Stimulated activated CD8-positive, alpha-beta memory T cell treated with anti-CD3 and anti-CD28 coated beads, Interleukin-2, amount 100 ng/mL, for 48 hours (primary cell): ENCODE results near the gene CELF2.

Experiments
- DNase-seq, 2 donors: peaks; one replicate each; pipeline ENCODE4 v3.0.0-alpha.2; 2020; ENCODE audit warnings: low read depth in 2 of 2

The CELF2 gene

DNA sequence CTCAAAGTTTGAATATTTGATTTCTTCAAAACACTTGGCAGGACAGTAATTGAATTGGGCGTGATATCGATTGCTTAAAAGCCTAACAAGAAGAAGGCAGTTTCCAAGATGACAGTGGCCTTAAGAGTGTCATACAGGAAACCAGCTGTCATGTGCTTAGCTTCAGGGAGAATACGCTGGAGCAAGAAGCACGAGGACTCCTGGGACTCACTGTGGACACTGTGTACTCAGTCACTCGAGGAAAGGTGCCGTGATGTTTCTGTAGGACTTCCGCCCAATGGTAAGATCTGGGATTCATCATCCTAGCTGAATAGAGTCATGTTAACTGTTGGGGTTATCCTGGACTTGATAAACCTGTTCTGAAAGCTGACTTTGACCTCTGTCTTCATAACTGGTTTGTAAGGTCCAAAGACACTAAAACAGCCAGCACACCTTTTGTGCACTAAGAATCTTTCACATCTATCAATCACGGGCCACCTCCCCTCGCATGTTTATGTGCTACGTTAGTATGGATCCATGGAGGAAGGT is 113.5 kb downstream of the CELF2 start:
- DNase-seq: no peak

DNA sequence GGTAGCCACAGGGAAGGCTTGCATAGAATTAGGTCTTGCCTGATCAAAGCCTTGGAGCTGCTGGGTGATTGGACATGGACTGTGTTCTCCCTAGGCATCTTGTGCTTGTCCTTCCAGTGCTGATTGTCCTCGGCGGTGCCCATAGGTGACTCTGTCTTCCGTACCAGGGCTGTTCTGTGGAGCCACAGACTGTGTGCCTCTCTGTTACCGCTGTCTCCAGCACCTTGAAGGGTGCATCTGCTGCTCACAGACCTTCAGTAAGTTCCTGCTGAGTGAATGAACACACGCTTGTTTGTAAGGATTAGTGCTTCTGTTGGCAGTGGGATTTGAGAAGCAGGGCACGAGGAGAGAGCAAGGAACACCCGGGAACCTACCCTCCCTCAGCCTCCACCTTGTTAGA is 116.7 kb downstream of the CELF2 start:
- no peak for DNase-seq

DNA sequence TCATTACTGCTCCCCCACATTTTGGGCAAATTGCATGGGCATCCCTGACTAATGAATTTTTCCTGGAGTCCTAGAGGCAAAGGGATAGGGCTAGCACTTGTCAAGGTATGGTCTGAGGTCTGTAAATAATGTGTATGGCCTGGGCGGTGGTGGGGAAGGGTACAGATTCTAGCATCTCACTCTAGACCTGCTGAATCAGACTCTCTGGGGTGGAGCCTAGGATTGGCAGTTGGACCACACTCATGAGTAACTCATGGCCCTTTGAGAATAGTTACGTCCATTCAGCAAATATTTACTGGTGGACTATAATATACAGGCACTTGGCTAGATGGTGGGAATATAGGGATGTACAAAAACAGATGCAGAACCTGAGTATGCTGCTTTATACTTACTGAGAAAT is 118.0 kb downstream of the CELF2 start:
- no peak for DNase-seq

DNA sequence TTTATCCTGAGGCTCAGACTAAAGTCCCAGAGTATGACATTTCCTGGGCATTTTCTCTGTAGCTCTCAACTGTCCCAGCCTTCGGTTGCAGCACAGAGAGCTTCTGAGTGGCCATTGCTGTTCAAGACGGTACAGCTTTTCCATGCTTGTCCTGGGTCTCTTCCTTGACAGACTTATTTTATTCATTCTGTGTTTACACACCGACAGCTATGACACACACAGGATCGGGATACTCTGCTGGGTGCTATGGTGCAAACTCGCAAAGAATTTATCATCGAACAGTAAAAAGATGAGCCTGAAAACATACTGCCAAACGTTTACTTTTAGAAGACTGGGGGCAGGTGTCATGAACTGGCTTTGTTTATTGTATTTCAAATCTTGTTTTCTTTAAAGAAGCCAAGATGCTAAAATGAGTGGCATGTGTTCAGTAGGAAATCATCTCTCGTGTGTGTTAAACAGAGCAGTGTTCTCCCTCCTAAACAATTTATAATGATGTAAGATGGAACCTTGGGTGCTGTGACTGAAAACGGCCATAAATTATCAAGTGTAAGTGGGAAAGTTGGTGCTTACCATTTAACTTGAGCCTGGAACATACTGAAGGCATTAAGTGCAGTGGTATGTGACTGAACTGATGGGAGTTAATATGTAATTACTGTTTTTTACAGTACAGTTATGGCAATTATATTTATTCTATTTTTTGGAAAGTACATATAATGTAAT is 120.8 kb downstream of the CELF2 start:
- DNase-seq: no peak

DNA sequence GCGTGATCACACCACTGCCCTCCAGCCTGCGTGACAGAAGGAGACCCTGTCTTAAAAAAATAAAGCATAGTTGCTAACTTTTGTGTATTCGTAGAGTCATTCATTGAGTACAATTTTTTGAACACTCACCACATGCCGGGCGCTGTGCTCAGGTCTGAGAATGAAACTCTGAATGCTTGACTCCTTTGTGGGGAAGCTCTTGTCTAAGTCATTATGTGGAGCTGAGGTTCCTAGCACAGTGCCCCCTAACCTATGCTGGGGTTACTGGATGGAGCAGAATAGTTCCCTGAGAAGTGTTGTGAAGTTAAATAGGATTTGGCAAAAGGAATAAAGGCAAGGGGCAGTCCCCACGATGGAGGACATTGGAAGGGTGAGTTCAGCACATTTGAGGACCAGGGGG is 123.3 kb downstream of the CELF2 start:
- no peak for DNase-seq

DNA sequence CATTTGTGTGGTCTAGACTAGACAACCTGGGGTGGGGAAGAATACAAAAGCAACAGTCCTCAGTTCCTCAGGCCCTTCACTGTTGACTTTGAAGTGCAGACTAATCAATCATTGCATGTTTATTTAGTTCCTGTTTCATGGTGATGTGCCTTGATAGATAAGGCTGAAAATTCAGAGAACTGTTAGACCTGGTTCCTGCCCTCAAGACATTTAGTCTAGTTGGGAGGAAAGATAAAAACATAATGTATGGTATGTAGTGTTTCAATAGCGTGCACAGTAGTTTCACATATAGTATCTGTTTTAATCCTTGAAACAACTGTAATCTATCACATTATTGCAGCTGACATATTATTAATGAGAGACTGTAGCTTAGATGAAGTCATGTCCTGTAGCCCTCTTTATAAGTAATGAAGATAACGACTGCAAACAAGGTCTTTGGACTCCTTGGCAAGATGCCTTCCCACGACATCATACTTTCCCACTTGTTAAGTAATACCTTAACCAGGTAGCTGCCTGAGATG is 124.0 kb downstream of the CELF2 start:
- no peak for DNase-seq

DNA sequence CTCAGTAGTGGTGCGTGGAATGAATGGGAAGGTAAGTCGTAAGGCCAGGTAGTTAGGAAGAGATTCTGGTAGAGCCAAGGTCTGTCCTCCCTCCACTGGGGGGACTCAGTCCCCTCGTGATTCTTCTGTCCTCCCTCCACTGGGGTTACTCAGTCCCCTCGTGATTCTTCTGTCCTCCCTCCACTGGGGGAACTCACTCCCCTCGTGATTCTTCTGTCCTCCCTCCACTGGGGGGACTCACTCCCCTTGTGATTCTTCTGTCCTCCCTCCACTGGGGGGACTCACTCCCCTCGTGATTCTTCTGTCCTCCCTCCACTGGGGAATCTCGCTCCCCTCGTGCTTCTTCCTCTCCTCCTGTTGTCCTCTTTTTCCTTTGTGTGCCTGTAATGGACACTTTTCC is 125.1 kb downstream of the CELF2 start:
- no peak for DNase-seq

DNA sequence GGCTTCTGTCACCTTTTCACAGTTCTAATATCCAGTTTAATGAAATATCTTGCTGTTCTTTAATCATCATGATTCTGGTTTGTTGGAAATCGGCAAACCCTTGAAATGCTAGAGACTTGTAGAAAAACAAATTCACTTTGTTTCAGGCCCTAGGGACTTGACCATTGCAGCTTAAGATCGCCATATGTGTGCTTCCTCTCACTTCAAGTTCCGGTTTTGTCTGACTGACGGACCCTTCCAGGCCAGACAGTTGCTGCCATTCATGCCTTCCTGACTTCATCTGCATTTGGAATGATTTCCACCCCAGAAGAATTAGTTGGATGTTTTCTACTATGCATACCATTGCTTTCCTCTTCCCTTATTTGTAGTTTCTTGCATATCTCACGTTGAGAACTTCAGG is 125.6 kb downstream of the CELF2 start:
- no peak for DNase-seq

DNA sequence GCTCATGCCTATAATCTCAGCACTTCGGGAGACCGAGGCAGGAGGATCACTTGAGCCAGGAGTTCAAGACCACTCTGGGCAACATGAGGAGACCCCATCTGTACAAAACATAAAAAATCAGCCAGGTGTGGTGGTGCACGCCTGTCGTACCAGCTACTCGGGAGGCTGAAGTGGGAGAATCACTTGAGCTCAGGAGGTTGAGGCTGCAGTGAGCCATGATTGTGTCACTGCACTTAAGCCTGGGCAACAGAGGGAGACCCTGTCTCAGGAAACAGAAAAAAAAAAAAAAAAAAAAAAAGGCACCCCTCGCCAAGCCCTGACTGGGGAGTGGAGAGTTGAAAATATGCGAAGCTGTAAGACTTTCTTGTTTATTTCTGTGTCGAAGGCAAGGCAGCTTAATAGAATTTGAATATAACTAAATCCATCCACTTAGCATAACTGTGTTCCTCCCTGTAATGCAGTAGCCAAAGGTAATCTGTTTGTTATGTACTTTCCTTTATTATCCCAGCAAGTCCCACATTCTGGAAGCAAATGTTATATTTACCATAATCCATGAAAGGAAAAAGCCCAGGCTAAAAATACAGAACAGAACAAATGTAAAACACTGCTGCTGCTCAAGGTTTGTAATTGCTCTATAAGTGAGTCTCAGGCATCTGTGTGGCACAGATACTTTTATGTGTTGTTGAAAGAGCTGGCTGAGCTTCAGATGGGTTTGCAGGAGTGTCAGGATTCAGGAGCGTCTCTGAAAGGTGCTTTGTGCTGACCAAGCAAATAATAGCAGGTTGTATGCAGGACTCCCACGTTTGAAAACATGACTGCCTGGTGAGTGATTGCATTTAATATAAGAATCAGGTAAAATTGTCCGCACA is 127.2 kb downstream of the CELF2 start:
- DNase-seq: no peak

DNA sequence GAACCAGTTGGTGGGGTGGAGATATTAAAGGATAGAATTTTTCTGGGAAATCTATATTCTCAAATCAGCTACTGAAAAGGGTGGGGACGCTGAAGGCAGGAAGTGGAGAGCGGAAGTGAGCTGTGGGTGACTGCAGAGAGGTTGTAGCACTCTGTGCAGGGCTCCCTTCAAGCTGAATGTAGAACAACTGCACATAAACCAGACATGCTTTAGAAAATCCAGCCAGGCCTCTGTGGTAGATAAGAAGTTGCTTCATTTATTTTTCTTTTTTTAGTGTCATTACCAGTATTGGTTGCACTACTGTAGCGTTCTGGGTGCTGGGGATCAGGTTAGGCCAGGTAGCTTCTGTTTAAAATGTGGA is 127.8 kb downstream of the CELF2 start:
- no peak for DNase-seq

DNA sequence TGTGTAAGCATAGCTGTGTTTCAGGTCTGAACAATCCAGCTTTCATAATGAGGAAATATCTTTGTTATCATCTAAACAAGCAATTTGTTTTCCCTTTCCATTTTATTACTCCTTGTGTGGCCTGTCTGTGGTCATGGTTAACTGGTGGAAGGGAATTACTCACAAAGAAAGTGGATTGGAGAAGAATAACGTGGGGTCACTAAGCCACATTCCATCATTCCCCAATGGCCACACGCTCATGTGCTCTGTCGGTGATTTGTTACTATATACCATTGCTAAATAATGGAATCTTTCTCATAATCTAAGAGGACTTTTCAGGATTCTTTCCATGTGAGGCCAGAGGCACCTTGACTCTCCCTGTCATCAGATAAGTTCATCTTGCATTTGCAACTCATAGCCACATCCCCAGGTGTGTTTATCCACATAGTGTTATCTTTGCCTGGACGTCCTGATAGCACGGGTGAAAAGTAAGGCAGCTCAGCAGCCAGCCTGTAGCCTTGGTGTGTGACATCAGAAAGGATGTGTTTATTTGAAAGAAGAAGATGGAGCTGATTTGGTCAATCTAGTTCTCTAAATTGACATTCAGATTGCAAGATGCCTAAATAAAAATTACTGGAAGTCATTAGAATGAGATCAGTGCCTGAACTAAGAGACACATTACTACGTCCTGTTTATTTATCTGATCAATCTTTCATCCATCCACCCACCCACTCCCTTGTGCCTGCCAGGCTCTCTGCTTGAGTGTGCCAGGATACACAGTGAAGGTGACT is 128.9 kb downstream of the CELF2 start:
- no peak for DNase-seq

DNA sequence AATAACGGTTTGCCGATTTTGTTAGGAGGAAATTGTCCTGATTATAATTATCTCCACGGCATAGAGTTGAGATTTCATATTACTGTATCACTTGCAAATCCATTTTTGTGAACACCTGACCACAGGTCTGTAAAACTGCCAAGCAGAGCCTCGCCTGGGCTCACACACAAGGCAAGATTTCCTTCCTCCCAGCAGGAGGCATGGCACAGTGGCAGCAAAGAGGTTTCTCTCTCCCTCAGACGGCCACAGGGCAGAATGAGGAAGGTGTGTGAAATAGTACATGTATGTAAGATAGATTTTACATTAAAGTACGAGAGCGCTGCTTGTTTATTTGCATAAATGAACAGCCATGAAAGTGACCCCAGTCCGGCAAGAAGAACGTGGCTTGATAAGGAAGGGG is 130.1 kb downstream of the CELF2 start:
- DNase-seq: no peak

DNA sequence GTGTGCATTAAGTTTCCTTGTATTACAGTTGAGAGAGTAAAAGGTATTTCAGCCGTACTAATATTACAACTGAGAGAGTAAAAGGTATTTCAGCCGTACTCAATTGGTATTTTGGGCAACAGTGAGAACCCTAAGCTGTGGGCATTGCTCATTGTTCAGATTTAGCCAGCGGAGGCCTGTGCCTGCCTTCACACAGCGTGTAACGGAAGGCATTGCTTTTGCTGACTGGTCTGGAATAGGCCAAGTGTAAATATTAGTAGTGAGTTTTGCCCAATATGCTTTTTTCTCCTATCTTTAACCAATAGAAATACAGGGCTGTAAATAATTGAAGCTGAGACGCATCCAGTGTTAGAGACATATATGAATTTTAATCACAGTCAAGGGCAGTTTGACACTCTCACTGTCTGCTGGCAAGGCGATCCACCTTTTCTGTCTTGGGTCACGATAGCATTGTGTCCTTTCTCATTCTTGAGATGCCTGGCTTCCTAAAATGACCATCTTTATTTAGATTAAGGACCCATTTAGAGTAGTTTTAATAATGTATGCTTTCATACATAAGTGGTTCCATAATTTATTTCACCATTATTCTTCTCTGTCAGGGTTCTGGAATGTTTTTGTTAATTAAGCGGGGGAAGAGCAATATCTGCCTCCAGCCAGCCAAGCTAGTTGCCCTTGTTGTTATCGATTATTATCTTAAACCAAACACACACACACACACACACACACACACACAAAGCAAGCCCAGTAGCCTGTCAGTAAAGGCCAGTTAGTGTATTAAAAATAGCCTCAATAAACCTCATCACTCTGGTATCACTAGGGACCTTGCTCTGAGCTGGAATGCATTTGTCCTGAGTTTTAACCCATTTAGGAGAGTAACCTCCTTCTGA is 130.7 kb downstream of the CELF2 start:
- no peak for DNase-seq

DNA sequence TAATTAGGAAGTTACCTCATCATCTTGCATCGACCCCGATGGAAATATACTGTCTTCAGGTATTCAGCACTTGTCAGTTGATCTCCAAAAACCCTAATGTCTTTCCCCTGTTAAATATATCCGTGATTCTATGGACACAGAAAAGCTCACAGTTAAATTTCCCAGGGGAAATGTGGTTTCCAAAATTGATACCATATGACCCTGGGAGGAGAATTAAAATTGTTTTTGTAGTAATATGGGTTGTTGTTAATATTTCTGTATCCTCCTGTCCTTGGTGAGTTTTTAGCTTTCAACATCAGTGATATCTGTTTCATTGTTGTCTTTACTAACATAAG is 132.1 kb downstream of the CELF2 start:
- no peak for DNase-seq

DNA sequence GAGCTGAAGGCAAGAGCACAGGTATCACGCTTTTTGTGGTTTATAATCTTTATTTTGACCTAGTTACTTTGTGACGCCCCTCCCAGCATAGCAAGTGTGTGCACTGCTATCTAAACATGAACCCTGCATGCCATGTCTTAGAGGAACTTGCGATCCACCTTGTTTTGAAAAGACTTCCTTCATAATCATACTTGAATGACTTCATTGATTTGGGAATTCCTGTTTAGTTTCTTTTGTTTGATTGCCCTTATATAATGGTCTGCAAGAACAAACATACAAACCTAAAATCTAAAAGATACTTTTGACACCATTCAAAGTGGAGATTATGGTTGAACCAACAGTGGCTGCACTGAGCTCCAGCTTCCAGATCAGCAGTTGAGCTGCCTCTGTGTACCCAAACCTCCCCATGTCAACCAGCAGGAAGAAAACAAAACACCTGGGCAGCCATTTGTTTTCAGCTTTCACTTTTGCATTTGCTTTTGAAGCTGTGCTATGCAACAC is 132.6 kb downstream of the CELF2 start:
- DNase-seq: no peak

DNA sequence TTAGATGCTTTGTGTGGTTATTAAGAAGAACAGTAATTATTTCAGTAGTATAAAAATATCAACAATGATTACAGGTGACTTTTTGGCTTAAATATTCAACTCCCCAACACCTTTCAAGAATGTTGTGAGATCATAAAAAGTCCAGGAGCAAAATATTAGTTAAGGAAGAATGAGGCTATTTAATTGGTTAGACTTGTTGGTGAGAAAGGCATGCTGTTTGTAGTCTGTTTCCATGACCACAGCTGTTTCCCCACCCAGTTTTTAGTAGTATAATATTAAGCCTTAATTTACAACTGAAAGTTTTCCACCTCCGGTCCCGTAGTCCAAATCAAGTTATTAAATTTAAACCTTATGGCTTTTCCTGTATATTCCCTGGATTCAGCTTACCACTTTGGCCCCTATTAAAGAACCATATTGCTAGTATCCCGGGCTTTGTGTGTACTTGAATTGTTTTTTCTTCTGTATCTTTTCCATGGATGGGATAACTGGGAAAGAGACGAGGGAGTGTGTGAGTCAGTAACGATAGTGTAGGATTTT is 133.3 kb downstream of the CELF2 start:
- no peak for DNase-seq

DNA sequence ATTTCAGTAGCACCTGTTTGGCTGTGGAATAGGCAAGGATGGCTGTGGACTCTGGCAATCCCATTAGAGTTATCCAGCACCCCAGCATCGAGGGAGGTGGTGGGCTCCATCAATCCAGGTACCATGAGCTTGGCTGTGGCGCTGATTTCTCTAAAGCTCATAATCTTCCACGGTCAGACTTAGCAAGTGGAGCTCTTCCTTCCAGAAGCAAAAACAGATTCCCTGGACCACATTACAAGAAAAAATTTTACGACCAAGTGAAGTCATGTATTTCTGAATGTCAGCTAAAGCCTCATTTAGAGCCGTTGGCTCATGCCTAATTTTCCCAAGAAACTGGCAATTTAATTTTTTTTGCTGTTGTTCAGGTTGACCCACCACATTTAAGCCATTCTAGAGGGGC is 135.1 kb downstream of the CELF2 start:
- DNase-seq: no peak

DNA sequence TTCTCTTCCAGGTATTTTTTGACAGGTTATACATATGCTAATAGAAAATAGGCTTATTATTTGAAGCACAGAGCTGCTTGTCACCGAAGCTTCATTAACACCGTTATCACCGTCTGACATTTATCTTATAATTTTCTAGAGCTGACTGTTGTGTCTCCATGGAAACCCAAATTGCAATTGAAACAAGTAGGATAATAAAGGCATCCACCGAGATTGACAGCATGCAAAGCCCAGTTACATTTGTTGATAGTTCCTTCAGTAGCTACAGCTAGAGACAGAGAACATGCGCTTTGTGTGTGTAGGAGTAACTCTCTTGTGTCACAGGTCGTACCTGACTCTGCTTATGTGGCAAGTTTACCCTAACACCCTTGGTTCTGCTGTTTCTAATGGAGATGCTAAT is 135.6 kb downstream of the CELF2 start:
- DNase-seq: no peak

DNA sequence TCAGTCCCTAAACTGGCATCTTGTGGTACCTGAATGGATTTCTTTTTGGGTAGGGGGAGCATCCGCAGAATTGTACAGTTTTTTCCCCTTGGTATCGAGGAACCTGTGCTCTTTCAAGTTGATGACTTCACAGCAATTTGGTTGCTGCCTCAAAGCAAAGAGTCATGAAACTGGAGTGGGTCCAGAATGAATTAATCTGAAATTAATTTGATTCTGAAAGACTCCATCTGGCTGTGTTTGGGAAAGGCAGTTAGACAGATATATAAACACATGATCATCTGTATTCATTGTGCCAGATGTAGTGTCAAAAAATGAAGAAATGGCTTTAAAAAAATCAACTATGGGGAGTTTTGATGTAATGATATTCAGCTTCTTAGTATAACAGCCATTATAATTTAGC is 136.1 kb downstream of the CELF2 start:
- no peak for DNase-seq

DNA sequence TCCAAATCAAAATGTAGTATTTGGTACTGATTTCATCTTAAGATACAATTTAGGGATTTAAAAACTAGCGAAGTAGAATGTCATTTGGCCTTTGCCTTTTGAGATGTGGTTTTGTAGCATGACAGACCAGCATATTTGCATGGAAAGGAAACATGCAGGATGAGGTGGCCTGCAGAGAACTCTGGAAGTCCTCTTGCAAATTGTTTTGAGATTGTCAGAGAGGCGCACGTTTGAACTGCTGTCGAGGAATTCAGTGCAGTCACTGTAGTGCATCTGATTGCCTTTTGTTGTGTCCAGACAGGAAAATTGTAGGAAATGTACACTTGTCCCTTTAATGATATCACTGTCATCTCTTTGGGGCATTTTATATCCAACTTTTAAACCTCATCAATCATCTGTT is 136.7 kb downstream of the CELF2 start:
- no peak for DNase-seq
